ENCODE measurements around the gene ALG1L2.
"Not testable (repeated sequence)": the region's sequence is repeated elsewhere in the genome, so short reads cannot be mapped to it uniquely, and the experiment has no call there.

GRCh38 chr3:130098639-130099385 is 17.2 kb downstream of the ALG1L2 start:
- TF ChIP-seq CTCF (IDR thresholded peaks at IDR 0.05); POLR2A (IDR thresholded peaks at IDR 0.05); POLR2AphosphoS5 (IDR thresholded peaks at IDR 0.05; ENCODE audit: insufficient read depth in 1 of 2, low read depth in 1 of 2): not testable (repeated sequence)

Data from vagina (tissue), 2 donors.